Mesenchymal stem cell (in vitro differentiated cells and primary cell): Measurements from ENCODE around the gene EID1.

Source experiments
- DNase-seq: peaks from one replicate; pipeline ENCODE4 v3.0.0-alpha.2; 2013
- H2AFZ ChIP-seq: one replicate; pipeline ENCODE4 v1.6.1; 2013; ENCODE audit warnings: low read depth, mild to moderate bottlenecking, control low read depth, inconsistent platforms, low read length, moderate library complexity
- H2AK5ac ChIP-seq: 2 replicates; pipeline ENCODE4 v1.6.1; 2013; ENCODE audit warnings: low read length, moderate library complexity, mild to moderate bottlenecking, inconsistent platforms; ENCODE audit not compliant: severe bottlenecking
- H2BK120ac ChIP-seq: one replicate; pipeline ENCODE4 v1.6.1; 2013; ENCODE audit warnings: low read depth, mild to moderate bottlenecking, inconsistent platforms, low read length, moderate library complexity
- H2BK12ac ChIP-seq, 2 experiments: one replicate each; pipeline ENCODE4 v1.6.1; 2013; ENCODE audit warnings: inconsistent platforms in 2 of 2, low read length in 2 of 2, mild to moderate bottlenecking in 2 of 2, moderate library complexity in 2 of 2, control low read depth in 1 of 2
- H2BK15ac ChIP-seq: one replicate; pipeline ENCODE4 v1.6.1; 2013; ENCODE audit warnings: mild to moderate bottlenecking, low read depth, inconsistent platforms; ENCODE audit not compliant: poor library complexity, severe bottlenecking
- H2BK5ac ChIP-seq: 2 replicates; pipeline ENCODE4 v1.6.1; 2013; ENCODE audit warnings: low read depth, mild to moderate bottlenecking, low read length, control low read depth, inconsistent platforms; ENCODE audit not compliant: poor library complexity, severe bottlenecking
- H3K14ac ChIP-seq, 2 experiments: one replicate each; pipeline ENCODE4 v1.6.1; 2013; ENCODE audit warnings: inconsistent platforms in 2 of 2, low read length in 2 of 2, control low read depth in 1 of 2, mild to moderate bottlenecking in 1 of 2, moderate library complexity in 1 of 2
- H3K18ac ChIP-seq, 2 experiments: one replicate each; pipeline ENCODE4 v1.6.1; 2013; ENCODE audit warnings: inconsistent platforms in 2 of 2, low read length in 2 of 2, control low read depth in 1 of 2, low read depth in 1 of 2, mild to moderate bottlenecking in 1 of 2
- H3K23ac ChIP-seq, 2 experiments: one replicate each; pipeline ENCODE4 v1.6.1; 2013; ENCODE audit warnings: inconsistent platforms in 2 of 2, low read length in 2 of 2, mild to moderate bottlenecking in 2 of 2, moderate library complexity in 2 of 2, control low read depth in 1 of 2
- H3K27ac ChIP-seq: 2 replicates; pipeline ENCODE4 v1.5.1; 2013; ENCODE audit warnings: mild to moderate bottlenecking, moderate library complexity, low read length, control low read depth, inconsistent platforms; ENCODE audit not compliant: poor library complexity, severe bottlenecking
- H3K27me3 ChIP-seq, 2 experiments: 2 replicates each; pipeline versions ENCODE4 v1.6.1 to v1.7.0; 2013; ENCODE audit warnings: low read length in 2 of 2, mild to moderate bottlenecking in 2 of 2, moderate library complexity in 2 of 2, control low read depth in 1 of 2, inconsistent platforms in 1 of 2; ENCODE audit not compliant: control insufficient read depth in 1 of 2, insufficient read depth in 1 of 2
- H3K36me3 ChIP-seq, 2 experiments: 2 replicates each; pipeline versions ENCODE4 v1.6.1 to v1.7.0; 2013; ENCODE audit warnings: low read length in 2 of 2, control low read depth in 1 of 2, inconsistent platforms in 1 of 2, low read depth in 1 of 2, mild to moderate bottlenecking in 1 of 2; ENCODE audit not compliant: insufficient read depth in 2 of 2, control insufficient read depth in 1 of 2
- H3K4ac ChIP-seq, 2 experiments: one replicate each; pipeline ENCODE4 v1.6.1; 2013; ENCODE audit warnings: inconsistent platforms in 2 of 2, low read length in 2 of 2, mild to moderate bottlenecking in 2 of 2, moderate library complexity in 2 of 2, control low read depth in 1 of 2, low read depth in 1 of 2
- H3K4me1 ChIP-seq: 2 replicates; pipeline ENCODE4 v1.6.1; 2013; ENCODE audit warnings: low read depth, low read length, control low read depth; ENCODE audit not compliant: control insufficient read depth, insufficient read depth
- H3K4me2 ChIP-seq: 2 replicates; pipeline ENCODE4 v1.6.1; 2013; ENCODE audit warnings: low read length, mild to moderate bottlenecking, inconsistent platforms; ENCODE audit not compliant: poor library complexity, severe bottlenecking
- H3K4me3 ChIP-seq, 2 experiments: 2 replicates each; pipeline versions ENCODE4 v1.5.1 to v1.7.0; 2013; ENCODE audit warnings: low read length in 2 of 2, mild to moderate bottlenecking in 2 of 2, control low read depth in 1 of 2, low read depth in 1 of 2; ENCODE audit not compliant: insufficient read depth in 1 of 2
- H3K79me1 ChIP-seq: replicated peaks from 2 replicates; pipeline ENCODE4 v1.6.1; 2013; ENCODE audit warnings: mild to moderate bottlenecking, control low read depth, low read length, inconsistent platforms; ENCODE audit not compliant: poor library complexity, severe bottlenecking
- H3K9ac ChIP-seq: 2 replicates; pipeline ENCODE4 v1.7.0; 2013; ENCODE audit warnings: mild to moderate bottlenecking, low read length, moderate library complexity
- H3K9me3 ChIP-seq: 2 replicates; pipeline ENCODE4 v1.7.0; 2013; ENCODE audit warnings: mild to moderate bottlenecking, low read length; ENCODE audit not compliant: control insufficient read depth
- H4K8ac ChIP-seq: one replicate; pipeline ENCODE4 v1.6.1; 2013; ENCODE audit warnings: inconsistent platforms, mild to moderate bottlenecking, low read length, moderate library complexity
- H4K91ac ChIP-seq: one replicate; pipeline ENCODE4 v1.6.1; 2013; ENCODE audit warnings: mild to moderate bottlenecking, low read length, inconsistent platforms
- WGBS: methylation state at CpG from one replicate; pipeline ENCODE4 v1.1.7; 2013; ENCODE audit warnings: mixed read lengths; 5-methylcytosine and 5-hydroxymethylcytosine counted together

Gene EID1

GRCh38 chr15:48833526-48834239 lies 44.3 kb upstream of the EID1 start:
- Histone ChIP-seq H3K4ac (no peak overlapping the region), H3K36me3 (peaks cover 0 to 3% of the 10 kb centered on the region in 2 experiments), H3K27ac (no peak overlapping the region), H3K79me1 (no peaks in the 10 kb centered on the region), H3K4me3 (no peak overlapping the region), H2BK120ac (no peak overlapping the region), H3K4me2 (no peak overlapping the region), H4K91ac (no peak overlapping the region), H3K9ac (no peak overlapping the region), H2BK5ac (no peak overlapping the region), H4K8ac (no peak overlapping the region), H2AK5ac (no peak overlapping the region), H2BK15ac (no peak overlapping the region), H3K14ac (no peak overlapping the region), H3K18ac (no peak overlapping the region), H2BK12ac (no peak overlapping the region), H3K9me3 (peaks cover 21% of the 10 kb centered on the region), H3K4me1 (no peaks in the 10 kb centered on the region), H3K23ac (no peak overlapping the region), H3K27me3 (no peaks in the 10 kb centered on the region), H2AFZ (no peak overlapping the region)
- DNase-seq = no peak

- H2BK15ac ChIP-seq = no peak overlapping the region
Observed at GRCh38 chr15:48834756-48835155, 43.2 kb upstream of the EID1 start.

GRCh38 chr15:48842501-48842900 lies 35.4 kb upstream of the EID1 start:
- no peak for DNase-seq
- Histone ChIP-seq H3K9me3 (no peaks in the 10 kb centered on the region), H3K18ac (no peak overlapping the region), H2BK120ac (no peak overlapping the region), H4K8ac (no peak overlapping the region), H2AK5ac (no peak overlapping the region), H3K4me2 (no peak overlapping the region), H3K27me3 (no peaks in the 10 kb centered on the region), H3K27ac (no peak overlapping the region), H3K4me3 (no peak overlapping the region), H2BK12ac (no peak overlapping the region), H3K4ac (no peak overlapping the region), H4K91ac (no peak overlapping the region), H3K14ac (no peak overlapping the region), H2BK15ac (no peak overlapping the region), H3K79me1 (no peaks in the 10 kb centered on the region), H2BK5ac (no peak overlapping the region), H3K4me1 (no peaks in the 10 kb centered on the region), H3K23ac (no peak overlapping the region), H2AFZ (no peak overlapping the region), H3K9ac (no peak overlapping the region), H3K36me3 (no peaks in the 10 kb centered on the region)
- WGBS = 96% methylated on average over 5 of the region's 6 CpGs

More at GRCh38 chr15:48834756-48835155, 43.2 kb upstream of the EID1 start:
- DNase-seq = no peak
- Histone ChIP-seq H2BK5ac (no peak overlapping the region), H4K91ac (no peak overlapping the region), H2AK5ac (no peak overlapping the region), H3K4me2 (no peak overlapping the region), H3K27ac (no peak overlapping the region), H3K4me3 (no peak overlapping the region), H2BK120ac (no peak overlapping the region), H3K18ac (no peak overlapping the region), H3K9me3 (peaks cover 21% of the 10 kb centered on the region), H2AFZ (no peak overlapping the region), H3K79me1 (no peaks in the 10 kb centered on the region), H3K27me3 (no peaks in the 10 kb centered on the region), H4K8ac (no peak overlapping the region), H2BK12ac (no peak overlapping the region), H3K4me1 (no peaks in the 10 kb centered on the region), H3K36me3 (peaks cover 0 to 3% of the 10 kb centered on the region in 2 experiments), H3K23ac (no peak overlapping the region), H3K14ac (peak overlapping the region in 1 of 2 experiments; percentile 9), H3K9ac (no peak overlapping the region), H3K4ac (no peak overlapping the region)
- WGBS = 86% methylated on average over 4 of the region's 5 CpGs

- H3K4ac ChIP-seq = no peak overlapping the region
- H4K8ac ChIP-seq = no peak overlapping the region
- no peaks in the 10 kb centered on the region for H3K79me1 ChIP-seq
- H4K91ac ChIP-seq = no peak overlapping the region
- no peak overlapping the region for H2BK12ac ChIP-seq
- no peak overlapping the region for H3K9ac ChIP-seq
- H3K18ac ChIP-seq = no peak overlapping the region
- DNase-seq = no peak
- H3K14ac ChIP-seq = no peak overlapping the region
- H3K4me3 ChIP-seq = no peak overlapping the region
- no peak overlapping the region for H2AFZ ChIP-seq
- no peaks in the 10 kb centered on the region for H3K4me1 ChIP-seq
- no peak overlapping the region for H2AK5ac ChIP-seq
- H3K4me2 ChIP-seq = no peak overlapping the region
- no peaks in the 10 kb centered on the region for H3K27me3 ChIP-seq
- no peaks in the 10 kb centered on the region for H3K9me3 ChIP-seq
- no peak overlapping the region for H2BK120ac ChIP-seq
- no peak overlapping the region for H3K23ac ChIP-seq
- H2BK15ac ChIP-seq = no peak overlapping the region
- no peak overlapping the region for H3K27ac ChIP-seq
- WGBS = no CpG with 5 or more reads among the region's 1 CpG
- H2BK5ac ChIP-seq = no peak overlapping the region
- no peaks in the 10 kb centered on the region for H3K36me3 ChIP-seq
Observed at GRCh38 chr15:48845123-48845522, 32.8 kb upstream of the EID1 start.
